Transverse colon (tissue), 4 donors: ENCODE results near the gene APOBEC2. TPM values are rescaled to one million over a fixed set of nuclear protein-coding genes. Genes with fewer than 3 reads are reported as not detected.

Experiments
- DNase-seq: peaks from one replicate; pipeline ENCODE4 v3.0.0-alpha.2; 2019
- H3K27ac ChIP-seq, 4 donors: fragments of 200-600 bp; sonication (generic); 2 replicates each; pipeline ENCODE4 v1.5.1; 2016 to 2018; ENCODE audit warnings: inconsistent platforms in 4 of 4
- H3K27me3 ChIP-seq: fragments of 200-600 bp; sonication (generic); 2 replicates; pipeline ENCODE4 v1.5.1; 2017; ENCODE audit warnings: inconsistent platforms
- H3K36me3 ChIP-seq, 4 donors: fragments of 200-600 bp; sonication (generic); 2 replicates each; pipeline ENCODE4 v1.5.1; 2017 to 2019; ENCODE audit warnings: inconsistent platforms in 4 of 4
- H3K4me1 ChIP-seq, 4 donors: fragments of 200-600 bp; sonication (generic); 2 replicates each; pipeline ENCODE4 v1.5.1; 2017 to 2020; ENCODE audit warnings: inconsistent platforms in 4 of 4
- H3K4me3 ChIP-seq, 4 donors: fragments of 200-600 bp; sonication (generic); 1 replicate in 1 of 4; 2 replicates in 3 of 4; pipeline versions ENCODE4 v1.5.1 to v1.6.1; 2017 to 2019; ENCODE audit warnings: inconsistent platforms in 4 of 4
- H3K9me3 ChIP-seq, 2 donors: fragments of 200-600 bp; sonication (generic); 2 replicates each; pipeline ENCODE4 v1.5.1; 2017 to 2019; ENCODE audit warnings: inconsistent platforms in 2 of 2
- CTCF ChIP-seq, 5 experiments: fragments of 200-600 bp in 3 of 5; fragments of 450-650 bp in 2 of 5; sonication (generic) in 3 of 5; IDR thresholded peaks; 1 replicate in 2 of 5; 2 replicates in 3 of 5; pipeline ENCODE4 v1.5.1; 2016 to 2017; ENCODE audit warnings: antibody characterized with exemption in 5 of 5, inconsistent platforms in 3 of 5, mild to moderate bottlenecking in 2 of 5, moderate library complexity in 1 of 5
- EP300 ChIP-seq: sonication (generic); formaldehyde crosslinking; IDR thresholded peaks from one replicate; pipeline ENCODE4 v1.6.1; 2017; ENCODE audit warnings: antibody characterized with exemption, low read depth
- POLR2A ChIP-seq: fragments of 450-650 bp; IDR thresholded peaks from one replicate; pipeline ENCODE4 v1.6.1; 2016; ENCODE audit warnings: antibody characterized with exemption, mild to moderate bottlenecking, moderate library complexity
- POLR2AphosphoS5 ChIP-seq, 3 donors: sonication (generic); formaldehyde crosslinking; IDR thresholded peaks; one replicate each; pipeline ENCODE4 v1.6.1; 2016; ENCODE audit warnings: antibody characterized with exemption in 3 of 3
- WGBS, 2 donors: methylation state at CpG; one replicate each; pipeline ENCODE4 v1.1.5; 2018; ENCODE audit warnings: low coverage in 1 of 2; 5-methylcytosine and 5-hydroxymethylcytosine counted together
- in situ Hi-C, 4 donors: fragments of 200-750 bp; cut with MboI; loops; one replicate each; pipeline versions ENCODE4 v1.15.0 to v1.15.1; 2017; ENCODE audit warnings: low sequenced_read_pairs in 3 of 4, low pct_ligation_motif_present in 1 of 4, low pct_unique_long_range_greater_than_20kb in 1 of 4
- intact Hi-C: fragments of 100-400 bp; cut with DNase I; formaldehyde crosslinking; loops from one replicate; pipeline ENCODE4 v1.15.1; 2023; ENCODE audit warnings: low total_unique reads
- total RNA-seq, 4 donors: library from RNA; depleted of rRNA; stranded (reverse); fragments of >200 nt; gene quantifications; one replicate each; pipeline ENCODE4 v1.1.0, GENCODE V29; 2016

The APOBEC2 gene
- total RNA-seq, 4 donors from 2014 or later, result not detected

GRCh38 chr6:41038205-41038604, 14.8 kb upstream of the APOBEC2 start:
- in situ Hi-C loops, result loop anchor here in 2 of 4 donors (25.0 kb wide), 2 partner anchors 1051 to 1676 kb away; no protein-coding TSS in a partner anchor
- Histone ChIP-seq H3K4me3 (no peak overlapping the region), H3K36me3 (no peaks in the 10 kb centered on the region)

GRCh38 chr6:41039060-41039998, 13.7 kb upstream of the APOBEC2 start, which contains the start of gene UNC5CL:
Gene UNC5CL (minus strand): TSS chr6:41039221. CDS start chr6:41035074, 4,147 bp downstream.
- peak; percentile 73 for DNase-seq
- in situ Hi-C loops (loop anchor here in 2 of 4 donors (25.0 kb wide), 2 partner anchors 1052 to 1677 kb away; no protein-coding TSS in a partner anchor), intact Hi-C loops (loop anchor here (10.0 kb wide), 1 partner anchor 145 kb away; no protein-coding TSS in a partner anchor)
- Histone ChIP-seq H3K27ac (peak within 1 kb of the TSS; percentile 7 to 46 (median 24)), H3K27me3 (no peaks in the 10 kb centered on the region), H3K36me3 (no peaks in the 10 kb centered on the region), H3K9me3 (no peaks in the 10 kb centered on the region), H3K4me3 (no peak within 1 kb of the TSS), H3K4me1 (peaks cover 0 to 20% (median 6%) of the 10 kb centered on the region in 4 donors)
- 64% methylated on average over 10 of the region's 10 CpGs; no CpG with 5 or more reads in 1 of the 2 donors for WGBS, 2 donors
- TF ChIP-seq POLR2A (no peak), CTCF (IDR thresholded peaks at IDR 0.05) (peak; percentile 56 to 78 (median 73))

More at GRCh38 chr6:41038205-41038604, 14.8 kb upstream of the APOBEC2 start:
- TF ChIP-seq POLR2AphosphoS5 (IDR thresholded peaks at IDR 0.05) (no peak), EP300 (no peak), POLR2A (no peak), CTCF (IDR thresholded peaks at IDR 0.05) (no peak)
- intact Hi-C loops, result loop anchor here (10.0 kb wide), 1 partner anchor 143 kb away; no protein-coding TSS in a partner anchor
- WGBS, 2 donors, result 93% methylated on average over 2 of the region's 3 CpGs; no CpG with 5 or more reads in 1 of the 2 donors
- no peak overlapping the region for H3K27ac ChIP-seq
- peaks cover 0 to 20% (median 6%) of the 10 kb centered on the region in 4 donors for H3K4me1 ChIP-seq
- no peaks in the 10 kb centered on the region for H3K9me3 ChIP-seq
- DNase-seq, result no peak
- no peaks in the 10 kb centered on the region for H3K27me3 ChIP-seq

- peak; percentile 66 for DNase-seq
- WGBS, 2 donors, result 33 to 48% methylated on average over 1 to 6 of the region's 6 CpGs
- no peaks in the 10 kb centered on the region for H3K27me3 ChIP-seq
Measured at GRCh38 chr6:41040101-41040939, 12.7 kb upstream of the APOBEC2 start.

More at GRCh38 chr6:41040101-41040939, 12.7 kb upstream of the APOBEC2 start:
- intact Hi-C loops, result no loop called here
- in situ Hi-C loops, result loop anchor here in 2 of 4 donors (25.0 kb wide), 2 partner anchors 1053 to 1678 kb away; no protein-coding TSS in a partner anchor
- TF ChIP-seq EP300, result no peak
- TF ChIP-seq CTCF (IDR thresholded peaks at IDR 0.05), result no peak
- TF ChIP-seq POLR2AphosphoS5 (IDR thresholded peaks at IDR 0.05), result no peak
- TF ChIP-seq POLR2A, result no peak
- no peak overlapping the region for H3K4me3 ChIP-seq
- peak overlapping the region; percentile 7 to 46 (median 24) for H3K27ac ChIP-seq
- H3K36me3 ChIP-seq, result no peaks in the 10 kb centered on the region
- no peaks in the 10 kb centered on the region for H3K9me3 ChIP-seq
- peaks cover 0 to 20% (median 6%) of the 10 kb centered on the region in 4 donors for H3K4me1 ChIP-seq
